ENCODE data around the gene EN2. TPM values are rescaled to one million over a fixed set of nuclear protein-coding genes. Genes with fewer than 3 reads are reported as not detected.

The EN2 gene
- total RNA-seq, 4 donors from 2014 or later = 0.06 TPM; not detected in 3

DNA sequence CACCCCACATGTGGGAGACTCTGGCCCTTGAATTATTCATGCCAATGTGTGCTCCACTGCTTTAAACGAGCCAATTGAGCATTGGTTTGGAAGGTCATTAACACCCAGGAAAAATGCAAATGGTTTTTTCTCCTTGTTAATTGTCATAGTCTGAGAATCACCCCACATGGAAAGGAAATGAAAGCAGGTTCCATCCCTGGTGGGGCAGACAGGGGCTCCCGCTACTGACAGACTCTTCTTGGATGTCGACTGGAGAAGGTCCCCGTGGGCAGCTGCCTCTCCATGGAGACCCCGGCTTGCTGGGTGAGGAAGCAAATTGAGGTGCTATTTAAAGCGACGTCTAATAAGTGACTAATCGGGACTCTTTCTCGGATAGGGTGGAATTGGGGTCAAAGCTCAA, 32.0 kb upstream of the EN2 start:
- no peak overlapping the region for H3K27ac ChIP-seq (replicated peaks in 1 of 4)
- peaks cover 0 to 92% (median 0%) of the 10 kb centered on the region in 4 donors for H3K27me3 ChIP-seq
- DNase-seq (ENCODE audit: extremely low spot score) = no peak
- TF ChIP-seq POLR2AphosphoS5 (IDR thresholded peaks at IDR 0.05) = no peak
- TF ChIP-seq POLR2A (IDR thresholded peaks at IDR 0.05; ENCODE audit: low read depth) = no peak
- TF ChIP-seq, protein P1, sequence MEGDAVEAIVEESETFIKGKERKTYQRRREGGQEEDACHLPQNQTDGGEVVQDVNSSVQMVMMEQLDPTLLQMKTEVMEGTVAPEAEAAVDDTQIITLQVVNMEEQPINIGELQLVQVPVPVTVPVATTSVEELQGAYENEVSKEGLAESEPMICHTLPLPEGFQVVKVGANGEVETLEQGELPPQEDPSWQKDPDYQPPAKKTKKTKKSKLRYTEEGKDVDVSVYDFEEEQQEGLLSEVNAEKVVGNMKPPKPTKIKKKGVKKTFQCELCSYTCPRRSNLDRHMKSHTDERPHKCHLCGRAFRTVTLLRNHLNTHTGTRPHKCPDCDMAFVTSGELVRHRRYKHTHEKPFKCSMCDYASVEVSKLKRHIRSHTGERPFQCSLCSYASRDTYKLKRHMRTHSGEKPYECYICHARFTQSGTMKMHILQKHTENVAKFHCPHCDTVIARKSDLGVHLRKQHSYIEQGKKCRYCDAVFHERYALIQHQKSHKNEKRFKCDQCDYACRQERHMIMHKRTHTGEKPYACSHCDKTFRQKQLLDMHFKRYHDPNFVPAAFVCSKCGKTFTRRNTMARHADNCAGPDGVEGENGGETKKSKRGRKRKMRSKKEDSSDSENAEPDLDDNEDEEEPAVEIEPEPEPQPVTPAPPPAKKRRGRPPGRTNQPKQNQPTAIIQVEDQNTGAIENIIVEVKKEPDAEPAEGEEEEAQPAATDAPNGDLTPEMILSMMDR (IDR thresholded peaks at IDR 0.05) = no peak
- no peak for TF ChIP-seq EP300 (IDR thresholded peaks at IDR 0.05)
- no peak overlapping the region for H3K4me3 ChIP-seq
- WGBS = 72% methylated on average over 8 of the region's 9 CpGs
- H3K4me1 ChIP-seq = no peaks in the 10 kb centered on the region
- H3K36me3 ChIP-seq = no peaks in the 10 kb centered on the region
- H3K9me3 ChIP-seq = peaks cover 0 to 9% (median 2%) of the 10 kb centered on the region in 4 donors
- intact Hi-C loops (cut with DNase I) = no loop called here

DNA sequence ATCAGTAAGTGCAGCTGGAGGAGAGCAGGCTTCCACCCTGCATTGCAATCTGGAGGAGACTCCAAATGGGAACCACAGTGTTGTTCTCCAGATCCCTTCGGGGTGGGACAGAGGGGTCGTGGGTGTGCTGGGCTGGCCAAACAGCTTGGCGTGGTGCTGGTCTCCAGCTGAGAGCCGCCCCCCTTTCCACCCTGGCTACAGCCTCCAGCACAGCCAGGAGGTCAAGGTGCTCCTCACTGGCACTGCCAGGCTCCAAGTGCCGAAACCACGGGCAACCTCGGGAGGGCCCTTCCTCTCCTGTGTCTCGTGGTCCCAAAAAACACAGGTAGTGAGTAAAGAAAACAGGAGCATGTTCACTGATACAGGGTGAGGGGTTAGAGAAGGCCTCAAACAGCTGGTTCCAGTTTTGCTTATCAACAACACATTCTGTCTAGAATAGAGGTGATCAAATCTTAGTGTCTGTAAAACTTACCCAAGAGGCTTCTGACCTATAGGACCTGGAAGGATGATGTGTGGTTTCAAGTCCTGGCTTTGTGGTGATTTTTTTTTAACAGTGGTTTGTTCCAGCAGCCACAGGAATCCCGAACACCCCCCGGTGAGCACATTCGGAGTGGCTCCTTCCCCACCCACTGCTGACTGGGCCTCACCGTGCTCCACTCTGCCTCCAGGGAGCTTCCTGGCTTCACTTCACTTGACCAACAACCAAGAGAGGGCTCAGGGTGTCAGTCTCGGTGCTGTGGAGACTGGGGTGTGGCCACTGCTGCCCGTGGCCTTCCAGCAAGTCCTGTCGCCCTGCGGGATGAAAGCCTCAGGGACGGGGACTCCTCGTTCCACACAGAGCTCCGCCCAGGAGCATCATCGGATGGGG, 31.2 kb upstream of the EN2 start:
- no peak for DNase-seq (ENCODE audit: extremely low spot score)
- Histone ChIP-seq H3K27ac (replicated peaks in 1 of 4) (no peak overlapping the region), H3K4me1 (no peaks in the 10 kb centered on the region), H3K4me3 (no peak overlapping the region), H3K9me3 (peaks cover 0 to 9% (median 2%) of the 10 kb centered on the region in 4 donors), H3K27me3 (peaks cover 0 to 93% (median 1%) of the 10 kb centered on the region in 4 donors), H3K36me3 (no peaks in the 10 kb centered on the region)
- intact Hi-C loops (cut with DNase I) = no loop called here
- TF ChIP-seq POLR2AphosphoS5 (IDR thresholded peaks at IDR 0.05) (no peak), POLR2A (IDR thresholded peaks at IDR 0.05; ENCODE audit: low read depth) (no peak)
- WGBS = 74% methylated on average over 17 of the region's 20 CpGs

DNA sequence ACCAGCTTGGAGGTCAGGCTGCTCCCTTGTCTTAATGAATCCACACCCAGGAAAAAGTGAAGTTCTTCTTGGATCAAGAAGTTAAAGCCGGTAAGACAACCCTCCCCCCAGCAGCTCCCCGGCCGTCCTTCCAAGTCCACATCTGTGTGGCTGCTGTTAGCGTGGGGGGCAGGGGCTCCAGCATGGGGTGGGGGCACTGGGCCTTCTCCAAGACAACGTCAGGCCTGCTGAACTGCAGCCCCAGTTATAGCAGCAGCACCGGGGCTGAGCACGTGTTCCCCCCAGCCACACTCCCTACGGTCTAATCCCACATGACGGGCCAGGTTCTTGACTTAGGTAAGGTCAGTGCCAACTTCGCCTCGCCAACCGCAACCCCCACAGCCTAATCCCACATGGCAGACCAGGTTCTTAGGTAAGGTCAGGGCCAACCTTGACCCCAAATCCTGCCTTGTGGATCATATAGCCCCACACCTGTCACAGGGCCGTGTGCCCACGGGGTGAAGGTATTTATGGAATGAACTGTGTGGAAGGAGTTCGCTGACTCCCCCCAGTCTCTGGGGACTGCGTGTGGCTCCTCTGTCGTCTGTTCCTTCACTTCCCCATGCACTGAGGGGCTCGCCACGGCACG, 30.4 kb upstream of the EN2 start:
- Histone ChIP-seq H3K9me3 (peaks cover 0 to 9% (median 2%) of the 10 kb centered on the region in 4 donors), H3K36me3 (no peaks in the 10 kb centered on the region), H3K27ac (replicated peaks in 1 of 4) (no peak overlapping the region), H3K4me1 (no peaks in the 10 kb centered on the region), H3K27me3 (peaks cover 0 to 91% (median 2%) of the 10 kb centered on the region in 4 donors), H3K4me3 (no peak overlapping the region)
- 86% methylated on average over 11 of the region's 20 CpGs for WGBS
- intact Hi-C loops (cut with DNase I) = no loop called here
- no peak for DNase-seq (ENCODE audit: extremely low spot score)
- TF ChIP-seq, protein P1 (IDR thresholded peaks at IDR 0.05) = no peak
- TF ChIP-seq POLR2A (IDR thresholded peaks at IDR 0.05; ENCODE audit: low read depth) (no peak), POLR2AphosphoS5 (IDR thresholded peaks at IDR 0.05) (no peak), EP300 (IDR thresholded peaks at IDR 0.05) (no peak)

DNA sequence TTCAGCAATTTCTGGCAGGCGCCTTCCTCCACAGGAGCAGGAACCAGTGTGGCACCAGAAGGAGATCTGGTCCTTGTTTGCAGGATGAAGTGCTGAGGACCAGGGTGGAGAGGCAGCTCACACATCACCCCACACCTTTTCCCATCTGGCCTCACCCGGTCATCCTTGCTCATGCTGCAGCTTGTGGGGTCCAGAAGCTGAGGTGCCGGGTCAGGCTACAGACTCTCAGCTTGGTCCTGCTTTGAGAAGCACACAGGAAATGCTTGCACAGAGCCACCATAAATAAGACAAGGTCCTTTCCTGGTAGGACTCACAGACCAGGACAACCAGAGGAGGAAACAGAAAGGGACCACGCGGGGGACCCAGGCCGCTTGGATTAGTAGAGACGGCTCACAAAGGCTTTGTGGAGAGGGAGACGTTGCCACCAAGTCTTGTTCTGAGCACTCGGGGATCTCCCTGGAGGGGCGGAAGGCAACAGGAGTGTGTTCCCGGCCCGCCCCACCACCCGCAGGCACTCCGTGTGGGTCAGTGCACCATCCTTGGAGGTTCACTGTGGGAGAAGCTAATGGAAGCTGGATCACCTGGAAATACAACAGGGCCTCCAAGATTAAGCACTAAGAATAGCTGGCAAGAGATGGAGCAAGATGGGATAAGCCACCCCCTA, 29.6 kb upstream of the EN2 start:
- Histone ChIP-seq H3K4me1 (no peaks in the 10 kb centered on the region), H3K36me3 (no peaks in the 10 kb centered on the region), H3K27me3 (peaks cover 0 to 90% (median 2%) of the 10 kb centered on the region in 4 donors), H3K4me3 (no peak overlapping the region), H3K27ac (replicated peaks in 1 of 4) (no peak overlapping the region), H3K9me3 (peaks cover 0 to 9% (median 2%) of the 10 kb centered on the region in 4 donors)
- no peak for DNase-seq (ENCODE audit: extremely low spot score)
- WGBS = 81% methylated on average over 9 of the region's 14 CpGs
- TF ChIP-seq, protein P1 (IDR thresholded peaks at IDR 0.05) = no peak
- TF ChIP-seq POLR2A (IDR thresholded peaks at IDR 0.05; ENCODE audit: low read depth) (no peak), POLR2AphosphoS5 (IDR thresholded peaks at IDR 0.05) (no peak), EP300 (IDR thresholded peaks at IDR 0.05) (no peak)
- intact Hi-C loops (cut with DNase I) = no loop called here

DNA sequence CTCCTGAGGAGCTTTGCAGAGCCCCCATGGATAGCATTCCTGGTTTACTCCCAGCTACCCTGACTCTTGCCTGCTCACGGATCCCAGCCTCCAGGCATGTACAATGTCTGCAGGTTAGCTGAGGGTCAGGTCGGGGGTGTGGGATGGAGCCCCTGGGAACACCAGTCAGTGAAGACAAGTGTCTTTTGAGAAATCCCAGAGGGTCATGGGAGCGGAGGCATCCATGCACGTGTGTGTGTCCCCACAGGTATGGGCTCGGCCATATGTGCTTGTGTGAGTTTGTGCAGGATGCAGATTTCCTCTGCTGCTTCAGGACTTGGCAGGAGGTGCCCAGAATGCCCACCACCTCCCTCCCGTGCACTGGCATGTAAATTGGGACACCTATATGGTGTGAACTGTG, 28.3 kb upstream of the EN2 start:
- H3K36me3 ChIP-seq = no peaks in the 10 kb centered on the region
- no peak overlapping the region for H3K27ac ChIP-seq (replicated peaks in 1 of 4)
- no peak for DNase-seq (ENCODE audit: extremely low spot score)
- H3K9me3 ChIP-seq = peaks cover 0 to 9% (median 2%) of the 10 kb centered on the region in 4 donors
- TF ChIP-seq, protein P1 (IDR thresholded peaks at IDR 0.05) = no peak
- TF ChIP-seq POLR2A (IDR thresholded peaks at IDR 0.05; ENCODE audit: low read depth) (no peak), POLR2AphosphoS5 (IDR thresholded peaks at IDR 0.05) (no peak), EP300 (IDR thresholded peaks at IDR 0.05) (no peak)
- intact Hi-C loops (cut with DNase I) = no loop called here
- no peak overlapping the region for H3K4me3 ChIP-seq
- H3K4me1 ChIP-seq = no peaks in the 10 kb centered on the region
- 69% methylated on average over 6 of the region's 6 CpGs for WGBS
- peaks cover 0 to 84% (median 2%) of the 10 kb centered on the region in 4 donors for H3K27me3 ChIP-seq
